Measurements from ENCODE around the gene WDR73.

GRCh38 chr15:84681831-84682230 is 27.7 kb upstream of the WDR73 start:
- TF ChIP-seq CTCF (IDR thresholded peaks at IDR 0.05) (no peak), POLR2A (IDR thresholded peaks at IDR 0.05) (no peak)

Data from uterus (tissue), 2 donors.